GM12864 (cell line): ENCODE data around the gene VIPR2.
"Not testable (repeated sequence)": the region's sequence is repeated elsewhere in the genome, so short reads cannot be mapped to it uniquely, and the experiment has no call there.

Experiments
- DNase-seq: peaks from one replicate; pipeline ENCODE4 v3.0.0-alpha.2; 2011; ENCODE audit warnings: low read depth
- H3K4me3 ChIP-seq: 2 replicates; pipeline ENCODE4 v1.5.1; 2011; ENCODE audit warnings: mild to moderate bottlenecking, low read depth, low read length, control low read depth
- CTCF ChIP-seq: IDR thresholded peaks from 2 replicates; pipeline ENCODE4 v1.5.1; 2011; ENCODE audit warnings: low read depth, mild to moderate bottlenecking, moderate library complexity, low read length, control low read depth, inconsistent platforms; ENCODE audit errors: missing control alignments

Gene VIPR2

GRCh38 chr7:158999496-158999895 is 145.2 kb downstream of the VIPR2 start:
- no peak for TF ChIP-seq CTCF
- no peak overlapping the region for H3K4me3 ChIP-seq
- DNase-seq: no peak

- not testable (repeated sequence) for DNase-seq, H3K4me3 ChIP-seq
These were observed 146.4 kb downstream of the VIPR2 start for GRCh38 chr7:158998261-158998660.

GRCh38 chr7:158997471-158997870 is 147.2 kb downstream of the VIPR2 start:
- no peak for DNase-seq

GRCh38 chr7:158997110-158997453 is 147.6 kb downstream of the VIPR2 start:
- H3K4me3 ChIP-seq: no peak overlapping the region
- no peak for TF ChIP-seq CTCF
- DNase-seq: no peak

More at GRCh38 chr7:158997471-158997870, 147.2 kb downstream of the VIPR2 start:
- no peak for TF ChIP-seq CTCF
- no peak overlapping the region for H3K4me3 ChIP-seq

- H3K4me3 ChIP-seq: no peak overlapping the region
- DNase-seq: no peak
- TF ChIP-seq CTCF: no peak
These were observed 148.2 kb downstream of the VIPR2 start for GRCh38 chr7:158996214-158997109.

GRCh38 chr7:158995514-158995913 is 149.2 kb downstream of the VIPR2 start:
- no peak for TF ChIP-seq CTCF
- no peak for DNase-seq
- no peak overlapping the region for H3K4me3 ChIP-seq

- no peak for TF ChIP-seq CTCF
- no peak for DNase-seq
- no peak overlapping the region for H3K4me3 ChIP-seq
These were observed 150.0 kb downstream of the VIPR2 start for GRCh38 chr7:158994687-158995086.
